ENCODE measurements around the gene MAN1C1.

DNA sequence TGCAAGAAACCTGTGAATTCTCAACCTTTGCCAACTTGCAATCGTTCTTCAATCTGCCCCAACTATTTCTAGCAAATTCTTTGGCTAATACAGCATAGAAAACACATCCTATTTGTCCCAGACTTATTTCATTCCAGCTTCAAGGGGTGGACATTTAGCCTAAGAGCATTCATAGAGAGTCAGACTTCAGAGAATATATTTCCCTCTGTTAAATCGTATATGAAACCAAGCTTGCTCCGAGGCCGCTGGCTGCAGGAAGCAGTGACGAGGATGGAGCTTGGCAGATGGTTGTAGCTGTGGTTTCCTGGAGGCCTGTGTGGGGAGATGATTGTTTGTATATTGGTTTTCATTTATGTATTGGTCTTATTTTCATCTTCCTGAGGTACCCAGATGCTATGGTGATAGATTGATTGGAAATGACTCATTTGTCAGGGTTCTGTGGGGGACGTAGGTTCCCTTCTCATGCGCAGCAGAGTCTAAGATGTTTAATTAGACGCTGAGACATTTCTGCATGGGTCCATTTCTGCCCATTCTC is 26.1 kb downstream of the MAN1C1 start:
- TF ChIP-seq POLR2AphosphoS5 (IDR thresholded peaks at IDR 0.05; ENCODE audit: low read depth, low read length): no peak
- no peak for TF ChIP-seq POLR2A (IDR thresholded peaks at IDR 0.05; ENCODE audit: low read depth, low read length)

Measured in GM12892 (cell line).